ENCODE data around the gene FADS2.

Gene FADS2

DNA sequence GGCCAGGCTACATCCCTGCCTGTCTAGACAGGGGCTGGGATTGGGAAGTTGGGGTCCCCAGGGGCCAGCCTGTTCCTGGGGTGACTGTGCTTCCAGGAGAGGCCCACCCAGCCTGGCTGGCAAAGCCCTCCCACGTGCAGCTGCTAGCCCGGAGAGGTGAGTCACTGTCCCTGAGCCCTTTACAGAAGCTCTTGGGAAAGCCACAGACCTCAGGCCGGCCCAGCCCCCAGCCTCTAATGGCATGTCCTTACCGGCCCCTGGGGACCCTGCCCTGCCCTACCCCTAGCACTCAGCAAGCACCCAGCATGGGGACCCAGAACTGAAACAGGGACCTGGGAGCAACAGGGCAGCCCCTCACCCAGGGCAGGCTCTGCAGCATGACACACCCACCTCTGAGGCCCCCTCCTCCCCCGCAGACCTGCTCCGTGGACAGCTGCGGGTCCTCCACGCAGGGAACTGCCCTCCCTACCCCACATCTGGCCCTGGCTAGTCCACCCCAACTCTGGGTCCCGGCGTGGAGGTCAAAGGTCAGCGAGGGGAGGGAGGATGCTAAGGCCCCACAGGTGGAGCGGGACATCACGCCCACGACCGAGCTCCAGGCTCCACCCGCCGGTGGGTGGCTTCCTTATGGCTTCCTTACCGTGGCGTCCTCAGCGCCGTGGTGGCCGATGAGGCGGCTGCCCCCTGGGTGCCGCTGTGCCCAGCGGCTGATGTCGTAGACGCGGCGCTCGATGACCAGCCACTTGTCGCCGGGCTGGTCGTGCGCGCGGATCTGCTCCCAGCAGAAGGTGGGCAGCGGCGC, 62.6 kb downstream of the FADS2 start:
- no peak for DNase-seq

DNA sequence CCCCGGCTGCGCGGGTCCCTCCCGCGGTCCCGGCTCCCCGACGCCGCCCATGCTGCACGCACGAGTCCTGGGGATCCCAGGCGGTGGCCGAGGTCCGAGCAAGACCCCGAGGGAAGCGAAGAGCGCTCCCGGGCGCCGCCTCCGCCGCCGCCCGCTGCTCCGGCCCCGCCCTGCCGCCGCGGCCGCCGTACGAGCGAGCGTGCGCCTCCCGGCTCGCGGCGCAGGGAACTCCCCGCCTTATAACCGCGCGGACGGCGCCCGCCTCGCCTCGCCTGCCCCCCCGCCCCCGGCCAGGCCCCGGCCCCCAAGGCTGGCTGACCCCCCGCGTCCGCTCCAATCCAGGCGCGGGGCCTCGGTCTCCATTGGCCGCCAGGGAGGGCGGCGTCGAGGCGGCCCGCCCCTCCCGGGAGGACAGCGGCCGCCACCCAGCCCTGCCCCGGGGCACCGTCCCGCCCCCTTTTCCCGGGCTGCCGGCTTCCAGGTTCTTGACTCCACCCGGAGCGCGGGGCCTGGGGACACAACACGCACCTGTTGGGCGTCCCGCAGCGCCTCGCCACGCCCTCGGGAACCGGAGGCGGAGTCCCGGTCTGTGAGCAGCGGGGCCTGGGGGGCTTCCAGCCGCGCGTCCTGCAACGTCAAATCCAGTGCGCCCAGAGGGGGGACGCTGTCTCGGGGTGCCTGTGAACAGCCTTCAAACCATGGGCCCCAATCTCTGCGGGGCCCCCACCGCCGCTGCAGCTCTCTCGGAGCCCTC, 63.4 kb downstream of the FADS2 start, which contains the start of gene FADS3:
TSS of gene FADS3 (minus strand) at position 215 of the 754 bp plus-strand sequence. CDS start at position 51, 164 bp downstream.
- DNase-seq = peak; percentile 28

DNA sequence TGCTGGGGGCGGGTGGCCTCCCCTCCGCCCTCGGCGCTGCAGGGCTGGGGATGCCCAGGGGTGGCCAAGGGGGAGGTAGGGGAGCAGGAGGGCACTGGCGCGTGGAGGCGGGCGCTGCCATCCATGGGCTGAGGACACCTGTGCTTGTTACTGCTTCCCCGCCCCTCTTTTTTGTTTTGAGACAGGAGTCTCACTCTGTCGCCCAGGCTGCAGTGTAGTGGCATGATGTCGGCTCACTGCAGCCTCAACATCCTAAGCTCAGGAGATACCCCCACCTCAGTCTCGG, 63.9 kb downstream of the FADS2 start:
- DNase-seq = no peak

DNA sequence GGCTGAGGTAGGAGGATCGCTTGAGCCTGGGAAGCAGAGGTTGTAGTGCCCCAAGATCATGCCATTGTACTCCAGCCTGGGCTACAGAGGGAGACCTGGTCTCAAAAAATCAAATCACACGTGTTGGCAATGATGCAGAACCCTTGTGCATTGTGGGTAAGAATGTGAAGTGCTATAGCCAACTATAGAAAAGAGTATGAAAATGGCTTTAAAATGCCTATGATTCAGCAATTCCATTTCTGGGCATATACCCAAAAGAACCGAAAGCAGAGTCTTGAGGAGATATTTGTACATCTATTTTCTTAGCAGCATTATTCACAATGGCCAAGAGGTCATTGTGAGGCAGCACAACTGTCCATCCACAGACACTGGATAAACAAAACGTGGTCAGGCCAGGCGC, 65.9 kb downstream of the FADS2 start:
- no peak for DNase-seq

DNA sequence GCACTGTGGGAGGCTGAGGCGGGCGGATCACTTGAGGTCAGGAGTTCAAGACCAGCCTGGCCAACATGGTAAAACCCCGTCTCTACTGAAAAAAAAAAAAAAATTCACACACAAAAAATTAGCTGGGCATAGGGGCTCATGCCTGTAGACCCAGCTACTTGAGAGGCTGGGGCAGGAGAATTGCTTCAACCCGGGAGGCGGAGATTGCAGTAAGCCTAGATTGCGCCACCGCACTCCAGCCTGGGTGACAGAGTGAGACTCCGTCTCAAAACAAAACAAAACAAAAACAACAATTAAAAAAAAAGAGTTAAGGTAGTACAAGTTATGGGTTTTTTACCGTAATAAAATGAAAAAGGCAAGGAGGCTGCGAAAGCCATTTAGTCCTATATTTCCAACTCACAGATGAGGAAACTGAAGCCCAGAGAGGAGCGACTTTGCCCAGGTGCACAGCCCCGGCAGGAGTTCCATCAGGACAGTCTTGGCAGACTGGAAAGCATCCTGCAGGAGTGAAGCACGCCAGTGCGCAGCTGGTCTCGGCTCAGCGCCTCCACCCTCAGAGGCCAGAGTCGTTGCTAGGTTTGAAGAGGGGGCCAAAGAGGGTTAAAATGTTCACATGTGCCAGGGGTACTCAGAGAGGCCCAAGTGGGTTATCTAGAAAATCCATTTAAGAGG, 67.1 kb downstream of the FADS2 start:
- no peak for DNase-seq

DNA sequence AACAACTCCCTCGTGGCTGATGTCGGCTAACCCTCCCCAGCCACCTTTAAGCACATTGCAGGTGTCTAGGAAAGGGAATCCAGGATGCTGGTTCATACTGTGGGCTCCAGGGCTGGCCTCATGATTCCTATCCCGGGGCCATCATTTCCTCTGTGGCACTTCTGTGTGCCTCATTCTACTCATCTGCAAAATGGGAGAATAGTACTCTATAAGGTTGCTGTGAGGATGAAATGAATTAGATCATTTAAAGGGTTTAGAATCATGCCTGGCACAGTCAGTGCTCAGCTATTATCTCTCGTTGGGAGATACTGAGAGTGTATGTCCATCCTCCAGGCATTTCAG, 67.6 kb downstream of the FADS2 start:
- no peak for DNase-seq

DNA sequence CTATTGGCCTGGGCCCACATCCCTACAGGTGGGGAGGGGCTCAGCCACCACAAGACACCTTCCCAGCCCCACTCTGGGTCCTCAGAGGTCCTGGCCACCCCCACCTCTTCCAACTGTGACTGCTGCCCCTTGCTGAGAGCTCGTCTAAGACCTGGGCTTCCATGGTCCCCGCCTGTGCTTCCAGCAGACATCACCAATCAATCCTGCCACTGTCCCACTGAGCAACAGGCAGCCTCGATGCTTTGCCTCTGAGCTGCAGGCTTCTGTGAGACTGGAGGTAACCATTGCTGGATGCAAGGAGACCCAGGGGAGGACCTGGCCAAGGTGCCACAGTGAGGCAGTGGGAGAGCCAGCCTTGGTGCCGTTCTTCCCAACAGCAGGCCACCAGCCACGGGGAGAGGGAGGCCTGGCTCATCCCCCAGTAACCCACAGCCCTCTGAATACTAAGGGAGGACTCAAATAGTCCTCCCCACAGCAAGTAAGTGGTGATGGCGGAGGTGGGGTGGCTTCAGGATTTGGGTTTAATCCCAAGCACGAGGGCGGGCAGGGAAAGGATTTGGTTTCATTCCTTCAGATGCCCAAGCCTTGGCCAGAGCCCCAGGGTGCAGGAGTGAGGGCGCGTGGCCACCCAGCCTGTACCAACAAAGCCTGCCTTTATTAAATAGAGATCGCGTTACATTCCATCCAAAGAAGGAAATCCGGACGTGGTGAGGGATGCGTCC, 68.7 kb downstream of the FADS2 start:
- DNase-seq = no peak

DNA sequence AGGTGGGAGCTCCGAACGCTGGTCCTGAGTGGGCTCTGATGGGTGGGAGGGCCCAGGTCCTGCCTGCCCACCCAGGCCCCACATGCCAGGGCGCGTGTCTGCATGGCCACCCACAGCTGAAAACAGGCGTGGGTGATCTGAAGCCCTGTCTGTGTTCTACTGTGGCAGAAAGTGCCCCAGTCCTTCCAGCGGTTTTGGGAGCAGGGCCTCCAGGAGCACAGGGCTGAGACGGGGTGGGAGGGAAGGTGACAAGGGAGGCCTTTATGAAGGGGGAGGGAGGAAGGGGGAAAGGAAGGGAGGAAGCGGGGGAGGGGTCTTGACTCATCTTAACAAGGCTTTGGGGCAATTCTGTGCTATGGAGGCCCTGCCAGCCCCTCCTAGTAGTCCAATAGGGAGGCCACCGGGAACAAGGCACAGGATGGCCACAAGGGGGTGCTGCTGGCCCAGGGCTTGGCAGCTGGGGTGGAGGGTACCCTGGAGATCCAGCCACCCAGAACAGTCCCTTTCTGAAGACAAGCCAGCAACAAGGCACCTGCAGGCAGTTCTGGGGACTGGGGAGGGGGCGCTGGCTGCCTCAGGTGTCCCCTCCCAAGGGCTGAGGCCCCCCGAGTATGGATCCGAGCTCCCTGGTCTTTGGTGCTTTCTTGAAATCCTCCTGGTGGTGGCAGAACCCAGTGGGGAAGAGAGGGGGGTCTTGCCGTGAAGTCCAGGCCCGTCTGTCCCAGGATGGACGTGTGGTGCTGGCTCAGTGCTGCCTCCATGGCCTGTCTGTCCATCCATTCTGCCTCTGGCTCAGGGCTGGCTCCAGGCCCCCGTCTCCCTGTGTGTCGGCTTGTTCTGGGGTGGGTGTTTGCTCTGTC, 69.5 kb downstream of the FADS2 start:
- peak; percentile 65 for DNase-seq

DNA sequence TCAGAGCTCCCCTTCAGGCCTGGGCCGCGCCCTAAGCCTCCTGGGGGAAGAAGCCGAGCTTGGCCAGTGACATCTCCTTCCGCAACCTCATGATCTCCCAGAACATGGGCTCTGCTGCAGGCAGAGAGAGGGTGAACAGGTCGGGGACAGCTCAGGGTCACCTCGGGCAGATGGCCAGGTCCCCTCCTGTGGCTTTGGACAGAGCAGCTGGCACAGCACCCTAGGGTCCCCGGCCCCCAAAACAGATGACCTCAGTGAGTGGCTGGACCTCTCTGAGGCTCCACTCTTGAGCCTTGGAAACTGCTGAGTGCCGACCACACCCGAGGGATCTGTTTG, 70.1 kb downstream of the FADS2 start:
- DNase-seq = no peak

DNA sequence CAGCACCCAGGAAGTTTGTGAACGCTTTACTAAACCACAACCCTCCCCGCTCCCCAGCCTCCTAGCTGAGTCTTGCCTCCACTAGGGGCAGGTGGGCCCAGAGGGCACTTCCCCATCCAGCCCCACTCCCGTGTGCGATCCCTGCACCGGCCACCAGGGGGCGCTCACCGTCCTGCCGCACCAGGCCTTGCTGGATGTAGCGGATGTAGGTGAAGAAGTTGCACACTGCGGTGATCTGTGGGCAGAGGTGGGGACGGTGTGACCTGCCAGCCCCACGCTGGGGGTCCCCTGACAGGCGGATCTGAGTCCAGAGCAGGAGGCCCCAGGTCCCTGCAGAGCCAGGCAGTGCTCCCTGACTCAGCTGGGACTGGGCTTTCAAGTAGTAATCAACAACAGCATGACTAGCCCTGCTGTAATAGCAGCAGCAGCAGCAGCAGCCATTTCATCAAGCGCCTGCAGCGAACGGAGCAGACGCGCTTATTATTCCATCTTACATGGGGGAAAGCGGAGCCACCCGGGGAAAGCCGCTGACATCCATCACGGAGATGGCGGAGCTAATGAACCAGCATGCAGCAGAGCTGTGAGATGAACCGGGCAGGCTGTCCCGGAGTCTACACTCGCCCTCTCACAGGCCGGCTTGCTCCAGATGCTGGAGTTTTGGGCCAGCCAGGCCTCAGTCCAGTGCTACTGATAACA, 71.2 kb downstream of the FADS2 start:
- DNase-seq = peak; percentile 80

DNA sequence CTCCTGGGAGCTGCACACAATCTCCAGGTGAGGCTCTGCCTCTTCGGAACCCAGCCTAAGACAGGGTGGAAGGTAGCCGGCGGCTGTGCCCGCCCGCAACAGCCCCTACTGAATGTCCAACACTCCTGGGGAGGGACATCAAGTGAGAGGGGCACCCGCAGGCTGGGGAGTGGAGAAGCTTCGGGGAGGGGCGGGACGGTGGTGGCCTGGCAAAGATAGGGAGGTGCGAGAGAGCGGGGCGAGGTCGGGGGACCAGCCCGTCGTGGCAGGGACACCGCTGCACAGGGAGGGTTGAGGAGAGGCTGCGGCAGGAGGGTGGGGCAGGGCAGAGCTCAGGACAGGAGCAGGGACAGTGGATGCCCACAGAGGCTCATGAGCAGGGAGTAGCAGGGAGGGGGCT, 72.2 kb downstream of the FADS2 start:
- DNase-seq = no peak

DNA sequence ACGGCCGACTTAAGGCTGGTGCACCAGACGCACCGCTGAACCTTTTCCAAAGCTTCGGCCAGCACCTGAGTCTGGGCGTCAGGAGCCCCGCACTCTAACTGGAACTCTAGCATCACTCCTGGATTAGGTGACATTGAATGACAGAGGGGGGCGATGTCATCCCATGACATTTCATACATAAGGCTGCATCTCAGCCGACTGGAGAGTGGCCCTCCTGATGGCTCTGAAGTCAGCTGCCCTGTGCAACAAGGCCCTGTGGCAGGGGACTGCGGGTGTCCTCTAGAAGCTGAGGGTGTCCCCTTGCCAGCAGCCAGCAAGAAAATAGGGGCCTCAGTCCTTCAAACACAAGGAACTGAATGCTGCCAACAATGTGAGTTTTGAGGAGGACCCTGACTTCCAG, 73.3 kb downstream of the FADS2 start:
- no peak for DNase-seq

DNA sequence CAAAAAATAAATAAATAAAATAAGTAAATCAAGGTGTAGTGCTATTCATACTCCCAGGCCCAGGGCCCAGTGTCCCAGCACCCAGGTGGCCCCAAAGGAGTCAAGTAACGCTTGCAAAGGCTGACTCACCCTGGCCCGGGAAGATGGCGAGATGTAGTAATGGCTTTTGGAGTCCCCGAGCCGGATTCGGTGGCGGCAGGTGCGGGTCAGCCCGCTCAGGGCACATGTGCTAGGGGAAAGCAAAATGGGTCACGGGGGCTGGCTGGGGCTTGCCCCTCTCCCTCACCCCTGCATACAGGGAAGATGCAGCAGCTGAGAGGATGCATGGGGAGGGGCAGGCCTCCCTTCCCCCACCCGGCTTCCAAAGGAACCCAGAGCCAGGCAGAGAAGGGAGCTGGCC, 74.2 kb downstream of the FADS2 start:
- no peak for DNase-seq

DNA sequence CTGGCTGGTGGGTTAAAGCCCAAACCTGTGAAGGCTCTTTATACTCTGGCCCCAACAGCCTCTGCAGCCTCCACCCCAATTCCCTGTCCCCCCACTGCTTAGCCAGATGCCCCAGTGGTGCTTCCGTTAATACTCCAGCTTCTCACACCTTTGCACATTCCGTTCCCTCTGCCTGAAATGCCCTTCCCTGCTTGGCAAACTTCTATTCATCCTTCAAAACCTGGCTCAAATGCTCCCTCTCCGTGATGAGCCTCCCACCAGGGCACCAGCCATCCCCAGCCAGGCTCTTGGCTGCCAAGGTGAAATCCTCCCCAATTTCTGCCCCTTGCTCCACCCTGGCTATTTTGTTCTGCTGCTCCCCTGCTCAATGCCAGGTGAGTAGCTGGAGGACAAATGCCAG, 75.7 kb downstream of the FADS2 start:
- no peak for DNase-seq

DNA sequence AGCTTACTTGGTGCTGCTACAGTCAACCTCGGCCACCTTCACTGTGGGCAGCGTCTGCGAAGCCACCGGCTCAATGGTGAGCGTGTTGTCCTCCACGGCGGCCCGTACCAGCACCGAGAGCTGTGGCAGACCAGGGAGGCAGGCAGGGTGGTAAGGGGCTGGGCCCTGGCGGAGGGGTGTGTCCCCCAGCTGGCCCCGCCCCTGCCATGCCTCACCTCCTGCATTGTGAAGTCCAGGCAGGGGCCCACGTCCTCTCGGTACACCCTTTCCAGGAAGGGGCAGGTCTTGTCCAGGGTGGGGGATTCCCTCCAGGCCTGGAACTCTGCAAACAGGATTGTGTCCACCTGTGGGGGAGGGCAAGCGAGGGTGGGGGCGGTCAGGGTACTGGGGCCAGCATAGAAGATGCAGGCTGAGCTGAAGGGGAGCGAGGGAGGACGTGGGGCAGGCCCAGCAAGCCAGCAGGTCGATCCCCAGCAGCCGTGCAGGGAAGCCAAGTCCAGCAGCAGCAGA, 76.5 kb downstream of the FADS2 start:
- DNase-seq = no peak

DNA sequence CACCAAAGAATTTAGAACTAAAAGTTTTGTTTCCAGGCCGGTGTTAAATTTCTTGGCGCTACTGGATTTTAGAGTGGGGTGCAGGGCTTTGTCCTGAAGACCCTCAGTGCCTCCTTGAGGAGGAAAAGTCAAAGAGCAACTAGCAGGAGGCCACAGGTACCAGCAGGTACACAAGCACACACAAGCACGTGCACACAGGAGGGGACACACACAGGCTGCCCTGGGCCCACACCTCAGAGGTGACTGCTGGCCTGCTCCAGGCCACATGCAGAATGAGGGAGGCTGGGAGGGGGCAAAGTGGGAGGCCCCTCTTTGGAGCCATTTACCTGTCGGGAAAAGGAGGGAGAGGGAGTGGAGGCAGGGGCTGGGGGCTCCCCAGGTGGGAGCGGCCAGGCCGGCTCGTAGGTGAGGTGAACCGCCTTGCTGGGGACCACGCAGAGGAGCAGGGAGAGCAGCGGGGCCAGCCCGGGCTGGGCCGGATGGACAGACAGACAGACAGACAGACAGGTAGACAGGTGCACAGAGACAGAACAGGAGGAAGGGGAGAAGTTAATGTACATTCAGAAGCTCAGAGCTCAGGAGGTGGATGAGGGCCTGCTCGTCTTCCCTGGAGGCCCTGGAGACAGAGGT, 77.1 kb downstream of the FADS2 start:
- DNase-seq = no peak

DNA sequence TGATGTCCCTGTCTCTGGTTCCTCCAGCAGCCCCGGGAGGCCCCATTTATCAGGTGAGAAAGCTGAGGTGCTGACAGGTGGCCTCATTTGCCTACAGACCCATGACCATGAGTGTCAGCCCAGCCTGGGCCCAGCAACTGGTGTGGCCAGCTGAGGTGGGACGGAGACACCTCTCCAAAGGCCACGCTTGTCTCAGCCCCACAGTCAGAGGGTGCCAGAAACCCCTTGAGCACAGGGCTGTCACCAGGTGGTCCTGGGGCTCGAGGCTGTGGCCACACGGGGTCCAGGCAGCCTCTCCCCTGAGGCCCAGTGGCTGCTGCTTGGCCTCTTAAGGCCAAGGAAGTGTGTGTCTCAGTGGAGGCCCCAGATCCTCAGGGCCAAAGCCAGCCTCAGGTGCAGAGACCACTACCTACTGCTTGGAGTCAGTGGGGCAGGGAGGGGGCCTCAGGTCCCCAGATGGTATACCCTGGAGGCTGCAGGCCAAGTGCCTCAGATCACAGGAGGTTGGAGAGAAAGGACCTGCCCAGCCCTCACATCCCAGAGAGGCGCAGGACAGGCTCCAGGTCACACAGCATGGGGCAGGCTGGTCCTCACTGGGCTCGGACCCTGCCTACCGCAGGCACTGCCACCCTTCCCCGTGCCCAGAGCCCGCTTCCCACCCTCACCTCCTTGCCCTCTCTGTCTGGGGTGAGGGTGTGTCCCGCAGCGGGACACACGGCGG, 77.9 kb downstream of the FADS2 start:
- DNase-seq = no peak

DNA sequence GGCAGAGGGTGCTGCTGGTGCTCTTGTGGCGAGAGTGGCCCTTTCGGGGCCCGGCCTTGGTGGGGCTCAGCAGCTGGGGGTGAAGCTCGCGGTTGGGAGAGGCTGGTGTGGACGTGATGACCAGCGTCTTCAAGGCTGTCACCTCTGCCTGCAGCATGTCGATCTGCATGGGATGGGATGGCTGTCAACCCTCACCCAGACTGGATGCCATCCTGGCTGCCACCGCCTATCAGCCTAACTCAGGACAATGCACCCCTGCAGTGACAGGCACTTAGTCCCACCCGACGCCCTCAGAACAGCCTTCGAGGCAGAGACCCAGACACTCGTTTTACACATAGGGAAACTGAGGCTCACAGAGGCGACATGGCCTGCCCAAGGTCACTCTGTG, 78.4 kb downstream of the FADS2 start:
- no peak for DNase-seq

DNA sequence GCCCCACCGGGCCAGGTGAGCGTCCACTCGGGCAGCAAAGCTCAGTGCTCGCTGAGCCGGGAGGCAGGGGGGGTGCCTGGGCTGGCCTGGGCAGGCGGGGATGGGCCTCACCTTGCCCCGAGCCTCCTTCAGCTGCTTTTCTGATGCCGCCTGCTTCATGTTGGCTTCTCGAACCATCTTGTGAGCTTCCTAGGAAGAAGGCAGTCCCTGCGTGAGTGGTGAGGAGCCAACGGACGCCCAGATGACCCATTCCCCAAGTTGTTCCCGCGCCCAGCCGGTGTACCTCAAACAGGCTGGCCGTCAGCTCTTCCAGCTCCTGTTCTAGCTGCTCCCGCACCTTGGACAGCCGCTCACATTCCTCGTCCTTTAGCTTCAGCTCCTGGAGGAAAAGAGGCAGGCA, 79.2 kb downstream of the FADS2 start:
- no peak for DNase-seq

DNA sequence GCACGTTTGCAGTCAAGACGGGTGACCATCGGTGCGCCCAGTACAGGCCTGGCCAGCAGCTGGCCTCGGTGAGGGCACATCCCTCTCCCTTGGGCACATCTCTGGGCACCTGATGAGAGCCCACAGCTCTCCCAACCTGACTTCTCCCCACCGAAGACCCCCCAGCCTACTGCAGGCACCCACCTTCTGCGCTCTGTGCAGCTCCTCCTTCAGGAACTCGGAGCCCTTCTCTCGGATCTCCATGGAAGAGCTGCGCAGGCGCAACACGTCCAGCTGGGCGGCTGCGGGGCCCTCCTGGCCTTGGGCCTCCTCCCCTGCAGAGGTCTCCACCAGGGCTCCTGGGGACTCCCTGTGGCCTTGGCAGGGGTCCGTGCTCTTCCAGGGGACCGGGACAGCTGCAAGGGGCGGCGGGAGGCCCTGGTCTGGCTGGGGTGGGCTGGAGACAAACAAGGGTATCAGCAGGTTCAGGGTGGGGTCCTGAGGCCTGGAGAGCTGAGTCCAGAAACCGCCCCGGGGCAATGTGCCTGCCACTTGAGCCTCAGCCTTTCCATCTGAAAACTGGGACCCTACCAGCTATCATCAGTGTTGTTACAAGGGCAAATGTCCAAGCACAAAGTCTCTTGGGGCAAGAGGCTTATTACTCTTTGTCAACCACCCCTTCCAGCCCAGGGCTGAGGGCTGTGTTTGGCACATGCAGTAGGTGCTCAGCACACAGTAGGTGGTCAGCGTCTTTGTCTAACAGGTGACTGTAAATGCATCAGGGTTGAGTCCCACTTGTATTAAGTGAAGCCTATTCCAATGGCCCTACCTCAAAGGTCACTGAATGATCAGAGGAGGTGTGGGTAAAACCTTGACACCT, 80.0 kb downstream of the FADS2 start:
- no peak for DNase-seq

All from GDM1 (cell line).